Ishikawa (cell line): ENCODE measurements around the gene KCNQ1OT1.

Experiments
- CEBPB ChIP-seq: IDR thresholded peaks from 2 replicates; pipeline ENCODE4 v1.6.1; 2012
- CREB1 ChIP-seq: IDR thresholded peaks from 2 replicates; pipeline ENCODE4 v1.6.1; 2012; ENCODE audit warnings: low read depth
- EGR1 ChIP-seq: IDR thresholded peaks from 2 replicates; pipeline ENCODE4 v1.6.1; 2012
- EP300 ChIP-seq: IDR thresholded peaks from 2 replicates; pipeline ENCODE4 v1.6.1; 2012; ENCODE audit warnings: borderline replicate concordance
- FOXM1 ChIP-seq: IDR thresholded peaks from 2 replicates; pipeline ENCODE4 v1.6.1; 2012; ENCODE audit warnings: low read depth, borderline replicate concordance
- NFIC ChIP-seq: IDR thresholded peaks from 2 replicates; pipeline ENCODE4 v1.6.1; 2012
- RAD21 ChIP-seq: IDR thresholded peaks from 2 replicates; pipeline ENCODE4 v1.6.1; 2012; ENCODE audit warnings: low read depth
- TAF1 ChIP-seq: IDR thresholded peaks from 2 replicates; pipeline ENCODE4 v1.6.1; 2012; ENCODE audit warnings: low read depth, mild to moderate bottlenecking
- TCF12 ChIP-seq: IDR thresholded peaks from 2 replicates; pipeline ENCODE4 v1.6.1; 2012; ENCODE audit warnings: low read depth
- TEAD4 ChIP-seq: IDR thresholded peaks from 2 replicates; pipeline ENCODE4 v1.6.1; 2012
- YY1 ChIP-seq: IDR thresholded peaks from 2 replicates; pipeline ENCODE4 v1.6.1; 2012; ENCODE audit warnings: low read depth
- ZBTB7A ChIP-seq: IDR thresholded peaks from 2 replicates; pipeline ENCODE4 v1.6.1; 2012; ENCODE audit warnings: low read depth
- TF ChIP-seq, protein P1 (sequence below): IDR thresholded peaks from 2 replicates; pipeline ENCODE4 v1.6.1; 2012
- TF ChIP-seq, protein P2 (sequence below): IDR thresholded peaks from 2 replicates; pipeline ENCODE4 v1.6.1; 2012; ENCODE audit warnings: low read depth, mild to moderate bottlenecking
- TF ChIP-seq, protein P3 (sequence below): IDR thresholded peaks from 2 replicates; pipeline ENCODE4 v1.6.1; 2012

Gene KCNQ1OT1

DNA sequence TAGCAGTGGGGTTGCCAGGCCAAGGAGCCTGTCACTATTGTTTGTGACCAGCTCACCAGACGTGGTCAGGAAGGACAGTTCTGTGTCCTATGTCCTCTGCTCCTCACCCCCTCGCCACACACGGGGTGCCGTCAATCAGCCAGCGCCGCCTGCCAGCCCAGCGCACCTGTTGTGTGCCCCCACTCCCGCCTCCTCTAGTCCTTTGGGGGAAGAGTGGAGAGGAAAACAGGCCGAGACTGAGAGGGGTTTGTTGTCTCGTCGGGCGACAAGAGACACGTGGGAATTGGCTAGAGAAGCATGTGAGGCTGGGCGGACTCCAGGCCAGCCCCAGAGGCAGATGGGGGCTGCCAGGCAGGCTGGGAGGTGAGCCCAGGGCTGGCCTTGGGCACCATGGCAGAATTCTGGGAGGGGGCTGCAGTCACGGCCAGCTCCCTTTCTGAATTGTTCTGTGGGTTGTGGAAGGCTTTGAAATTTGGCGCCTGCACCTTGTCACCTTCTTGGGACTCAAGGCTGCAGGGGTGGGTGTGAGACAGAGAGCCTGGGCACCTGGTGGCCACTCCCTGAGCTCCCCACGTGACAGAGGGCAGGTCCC lies 3.1 kb upstream of the KCNQ1OT1 start:
- TF ChIP-seq, protein P1, sequence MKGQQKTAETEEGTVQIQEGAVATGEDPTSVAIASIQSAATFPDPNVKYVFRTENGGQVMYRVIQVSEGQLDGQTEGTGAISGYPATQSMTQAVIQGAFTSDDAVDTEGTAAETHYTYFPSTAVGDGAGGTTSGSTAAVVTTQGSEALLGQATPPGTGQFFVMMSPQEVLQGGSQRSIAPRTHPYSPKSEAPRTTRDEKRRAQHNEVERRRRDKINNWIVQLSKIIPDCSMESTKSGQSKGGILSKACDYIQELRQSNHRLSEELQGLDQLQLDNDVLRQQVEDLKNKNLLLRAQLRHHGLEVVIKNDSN = peak; percentile 84
- TF ChIP-seq EP300 (no peak), TEAD4 (no peak), CEBPB (no peak)

DNA sequence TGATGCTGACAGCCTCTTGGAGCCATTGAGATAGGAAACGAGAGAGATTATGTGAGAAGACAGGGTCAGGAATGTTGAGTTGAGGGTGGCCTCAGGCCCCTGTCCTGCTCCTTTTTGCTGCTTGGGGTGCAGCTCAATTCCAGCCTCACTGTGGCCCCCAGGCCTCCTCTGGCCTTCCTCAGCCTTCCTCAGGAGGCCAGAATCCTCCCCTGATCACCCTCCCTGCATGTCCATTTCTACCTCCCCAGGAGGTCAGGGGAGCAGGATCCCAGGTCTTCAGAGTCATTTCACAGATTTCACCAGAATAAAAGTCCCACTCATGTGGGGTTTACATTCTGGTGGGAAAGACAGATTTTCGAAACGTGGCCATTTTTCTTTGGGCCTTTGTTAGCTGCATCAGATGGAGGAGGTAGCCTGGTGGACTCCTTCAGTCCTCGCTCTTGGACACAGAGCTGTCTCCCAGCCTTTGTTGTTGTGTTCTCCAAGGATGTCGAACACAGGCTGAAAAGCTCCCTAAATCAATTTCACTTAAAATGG lies 2.2 kb upstream of the KCNQ1OT1 start:
- TF ChIP-seq TAF1 = no peak
- no peak for TF ChIP-seq NFIC
- TF ChIP-seq ZBTB7A = no peak
- TF ChIP-seq RAD21 = no peak
- no peak for TF ChIP-seq CREB1
- TF ChIP-seq TEAD4 = no peak
- no peak for TF ChIP-seq EGR1
- TF ChIP-seq CEBPB = no peak
- TF ChIP-seq TCF12 = no peak
- no peak for TF ChIP-seq EP300
- TF ChIP-seq, protein P2, sequence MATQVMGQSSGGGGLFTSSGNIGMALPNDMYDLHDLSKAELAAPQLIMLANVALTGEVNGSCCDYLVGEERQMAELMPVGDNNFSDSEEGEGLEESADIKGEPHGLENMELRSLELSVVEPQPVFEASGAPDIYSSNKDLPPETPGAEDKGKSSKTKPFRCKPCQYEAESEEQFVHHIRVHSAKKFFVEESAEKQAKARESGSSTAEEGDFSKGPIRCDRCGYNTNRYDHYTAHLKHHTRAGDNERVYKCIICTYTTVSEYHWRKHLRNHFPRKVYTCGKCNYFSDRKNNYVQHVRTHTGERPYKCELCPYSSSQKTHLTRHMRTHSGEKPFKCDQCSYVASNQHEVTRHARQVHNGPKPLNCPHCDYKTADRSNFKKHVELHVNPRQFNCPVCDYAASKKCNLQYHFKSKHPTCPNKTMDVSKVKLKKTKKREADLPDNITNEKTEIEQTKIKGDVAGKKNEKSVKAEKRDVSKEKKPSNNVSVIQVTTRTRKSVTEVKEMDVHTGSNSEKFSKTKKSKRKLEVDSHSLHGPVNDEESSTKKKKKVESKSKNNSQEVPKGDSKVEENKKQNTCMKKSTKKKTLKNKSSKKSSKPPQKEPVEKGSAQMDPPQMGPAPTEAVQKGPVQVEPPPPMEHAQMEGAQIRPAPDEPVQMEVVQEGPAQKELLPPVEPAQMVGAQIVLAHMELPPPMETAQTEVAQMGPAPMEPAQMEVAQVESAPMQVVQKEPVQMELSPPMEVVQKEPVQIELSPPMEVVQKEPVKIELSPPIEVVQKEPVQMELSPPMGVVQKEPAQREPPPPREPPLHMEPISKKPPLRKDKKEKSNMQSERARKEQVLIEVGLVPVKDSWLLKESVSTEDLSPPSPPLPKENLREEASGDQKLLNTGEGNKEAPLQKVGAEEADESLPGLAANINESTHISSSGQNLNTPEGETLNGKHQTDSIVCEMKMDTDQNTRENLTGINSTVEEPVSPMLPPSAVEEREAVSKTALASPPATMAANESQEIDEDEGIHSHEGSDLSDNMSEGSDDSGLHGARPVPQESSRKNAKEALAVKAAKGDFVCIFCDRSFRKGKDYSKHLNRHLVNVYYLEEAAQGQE = no peak
- TF ChIP-seq, protein P1 = no peak
- TF ChIP-seq YY1 = no peak
- no peak for TF ChIP-seq FOXM1
- TF ChIP-seq, protein P3, sequence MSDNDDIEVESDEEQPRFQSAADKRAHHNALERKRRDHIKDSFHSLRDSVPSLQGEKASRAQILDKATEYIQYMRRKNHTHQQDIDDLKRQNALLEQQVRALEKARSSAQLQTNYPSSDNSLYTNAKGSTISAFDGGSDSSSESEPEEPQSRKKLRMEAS = no peak

DNA sequence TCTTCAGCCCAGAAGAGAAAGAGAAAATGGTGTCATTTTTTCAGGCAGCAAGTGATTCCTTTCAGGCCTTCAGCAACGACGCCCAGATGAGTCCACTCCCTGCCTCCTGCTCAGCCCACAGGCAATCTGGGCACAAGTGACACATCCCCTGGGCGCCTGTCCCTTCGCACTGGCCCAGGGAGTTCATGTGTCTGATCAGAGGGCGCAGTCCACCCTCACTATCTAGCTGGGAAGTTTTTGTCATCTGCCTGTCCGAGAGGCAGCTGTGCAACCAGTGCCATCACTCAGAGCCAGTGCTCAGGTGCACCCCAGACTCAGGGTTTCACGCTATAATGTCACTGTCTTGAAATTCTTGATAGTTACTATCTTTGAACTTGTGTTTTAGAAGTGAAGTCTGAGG lies 1.4 kb upstream of the KCNQ1OT1 start:
- no peak for TF ChIP-seq CEBPB
- no peak for TF ChIP-seq TCF12
- no peak for TF ChIP-seq TAF1
- no peak for TF ChIP-seq EP300
- TF ChIP-seq, protein P1 = no peak
- TF ChIP-seq TEAD4 = no peak
- TF ChIP-seq FOXM1 = no peak
- no peak for TF ChIP-seq ZBTB7A
- no peak for TF ChIP-seq EGR1
- no peak for TF ChIP-seq NFIC
- TF ChIP-seq, protein P3 = no peak
- no peak for TF ChIP-seq YY1
- TF ChIP-seq, protein P2 = no peak
- TF ChIP-seq RAD21 = no peak
- TF ChIP-seq CREB1 = no peak

DNA sequence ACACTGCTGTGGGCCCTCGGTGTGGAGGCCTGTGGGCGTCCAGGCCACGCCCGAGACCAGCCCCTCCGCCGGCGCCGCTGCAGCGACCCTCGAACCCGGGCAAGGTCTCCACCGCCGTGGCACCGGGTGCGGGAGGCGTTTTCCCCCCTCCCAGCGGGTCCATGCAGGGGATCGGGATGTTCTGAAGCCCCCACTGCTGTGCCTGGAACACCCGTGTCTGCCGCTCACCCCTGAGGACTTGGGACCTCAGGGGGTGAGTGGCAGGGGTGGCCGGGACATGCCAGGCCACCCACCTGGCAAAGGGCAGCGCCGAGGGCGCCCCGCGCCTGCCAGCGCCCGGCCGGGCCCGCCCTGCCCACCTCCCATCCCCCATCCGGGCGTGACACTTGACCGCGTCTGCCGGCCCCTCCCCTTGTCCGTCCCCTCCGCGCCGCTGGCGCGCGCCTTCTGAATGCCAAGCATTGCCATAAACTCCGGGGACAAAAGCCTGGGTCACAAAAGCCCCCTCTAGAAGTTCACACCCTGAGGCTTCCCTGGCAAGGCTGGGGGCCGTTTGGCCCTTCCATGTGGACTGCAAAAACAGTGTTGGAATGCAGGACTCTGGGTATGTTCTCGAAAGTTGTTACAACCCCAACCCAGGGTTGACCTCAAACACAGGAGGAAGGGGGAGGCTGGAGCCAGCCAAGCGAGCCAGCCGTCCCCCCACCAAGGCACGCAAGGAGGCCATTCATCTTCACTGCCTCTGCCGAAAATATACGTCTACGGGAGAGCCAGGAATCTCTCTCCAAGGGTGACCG lies 819 bp upstream of the KCNQ1OT1 start:
- peak; percentile 56; the same call in 1 of the 2 replicates for TF ChIP-seq ZBTB7A
- TF ChIP-seq TEAD4 = peak; percentile 29; the same call in 1 of the 2 replicates
- TF ChIP-seq CEBPB = no peak
- TF ChIP-seq CREB1 = 0 out of 2 replicates have a peak, but pooled peaks have one; percentile 30

DNA sequence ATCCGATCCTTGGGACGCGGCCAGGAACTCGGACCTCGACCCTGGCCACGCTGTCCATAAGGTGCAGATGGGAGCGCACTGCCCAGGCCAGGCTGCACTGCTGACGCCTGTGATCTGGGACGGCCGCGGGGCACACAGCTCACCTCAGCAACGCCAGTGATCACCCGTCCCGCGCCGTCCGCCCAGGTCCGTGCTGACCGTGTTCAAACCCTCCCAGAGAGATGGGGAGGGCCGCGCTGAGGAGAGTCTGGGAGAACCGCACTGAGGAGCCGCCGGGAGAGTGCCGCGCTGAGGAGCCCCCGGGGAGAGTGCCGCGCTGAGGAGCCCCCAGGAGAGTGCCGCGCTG lies 636 bp downstream of the KCNQ1OT1 start:
- TF ChIP-seq ZBTB7A = no peak
- TF ChIP-seq RAD21 = no peak
- TF ChIP-seq TAF1 = no peak
- TF ChIP-seq TCF12 = no peak
- TF ChIP-seq CREB1 = no peak
